ENCODE results near the gene LATS1. TPM values are rescaled to one million over a fixed set of nuclear protein-coding genes. Genes with fewer than 3 reads are reported as not detected.

The LATS1 gene
- total and polyA plus RNA-seq, 4 donors = 7.1 to 35.4 (median 16.8) TPM

DNA sequence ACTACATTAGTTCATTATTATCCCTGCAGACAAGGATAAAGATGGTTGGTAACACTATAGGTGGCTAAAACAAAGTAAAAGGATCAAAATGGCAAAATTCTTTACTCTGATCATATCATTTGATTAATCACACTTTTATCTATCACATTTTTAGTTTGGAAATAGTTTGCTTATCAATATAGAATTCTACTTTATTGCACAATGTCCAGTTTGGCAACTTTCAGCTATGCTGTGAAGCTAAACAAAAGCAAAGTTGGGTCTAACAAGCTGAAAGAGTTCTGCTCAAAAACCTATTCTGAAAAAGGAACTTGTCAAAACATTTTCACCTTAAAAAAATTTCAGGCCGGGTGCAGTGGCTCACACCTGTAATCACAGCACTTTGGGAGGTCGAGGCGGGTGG lies 7.9 kb upstream of the LATS1 start:
- TF ChIP-seq, protein P1, sequence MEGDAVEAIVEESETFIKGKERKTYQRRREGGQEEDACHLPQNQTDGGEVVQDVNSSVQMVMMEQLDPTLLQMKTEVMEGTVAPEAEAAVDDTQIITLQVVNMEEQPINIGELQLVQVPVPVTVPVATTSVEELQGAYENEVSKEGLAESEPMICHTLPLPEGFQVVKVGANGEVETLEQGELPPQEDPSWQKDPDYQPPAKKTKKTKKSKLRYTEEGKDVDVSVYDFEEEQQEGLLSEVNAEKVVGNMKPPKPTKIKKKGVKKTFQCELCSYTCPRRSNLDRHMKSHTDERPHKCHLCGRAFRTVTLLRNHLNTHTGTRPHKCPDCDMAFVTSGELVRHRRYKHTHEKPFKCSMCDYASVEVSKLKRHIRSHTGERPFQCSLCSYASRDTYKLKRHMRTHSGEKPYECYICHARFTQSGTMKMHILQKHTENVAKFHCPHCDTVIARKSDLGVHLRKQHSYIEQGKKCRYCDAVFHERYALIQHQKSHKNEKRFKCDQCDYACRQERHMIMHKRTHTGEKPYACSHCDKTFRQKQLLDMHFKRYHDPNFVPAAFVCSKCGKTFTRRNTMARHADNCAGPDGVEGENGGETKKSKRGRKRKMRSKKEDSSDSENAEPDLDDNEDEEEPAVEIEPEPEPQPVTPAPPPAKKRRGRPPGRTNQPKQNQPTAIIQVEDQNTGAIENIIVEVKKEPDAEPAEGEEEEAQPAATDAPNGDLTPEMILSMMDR (IDR thresholded peaks at IDR 0.05; ENCODE audit: control extremely low read depth, extremely low read depth) = no peak
- Histone ChIP-seq H3K27me3 (ENCODE audit: control insufficient read depth in 3 of 3, insufficient read depth in 3 of 3, low read length in 2 of 3) (no peaks in the 10 kb centered on the region), H3K4me1 (ENCODE audit: control insufficient read depth in 5 of 5, insufficient read depth in 5 of 5, low read length in 5 of 5) (no peaks in the 10 kb centered on the region), H3K36me3 (ENCODE audit: control insufficient read depth in 4 of 4, insufficient read depth in 4 of 4, low read length in 4 of 4) (peaks cover 13 to 21% (median 14%) of the 10 kb centered on the region in 4 donors), H3K9ac (ENCODE audit: insufficient read depth in 1 of 2, low read length in 2 of 2) (no peak overlapping the region), H3K9me3 (ENCODE audit: control insufficient read depth in 4 of 4, insufficient read depth in 3 of 4, low read length in 3 of 4) (no peaks in the 10 kb centered on the region), H3K4me3 (no peak overlapping the region), H3K27ac (ENCODE audit: low read depth in 1 of 2, low read length in 1 of 2) (no peak overlapping the region)
- ATAC-seq (ENCODE audit: insufficient read depth, low FRiP score) = no peak
- DNase-seq = no peak
- WGBS, 2 donors = 93 to 95% methylated on average over 3 of the region's 3 CpGs

DNA sequence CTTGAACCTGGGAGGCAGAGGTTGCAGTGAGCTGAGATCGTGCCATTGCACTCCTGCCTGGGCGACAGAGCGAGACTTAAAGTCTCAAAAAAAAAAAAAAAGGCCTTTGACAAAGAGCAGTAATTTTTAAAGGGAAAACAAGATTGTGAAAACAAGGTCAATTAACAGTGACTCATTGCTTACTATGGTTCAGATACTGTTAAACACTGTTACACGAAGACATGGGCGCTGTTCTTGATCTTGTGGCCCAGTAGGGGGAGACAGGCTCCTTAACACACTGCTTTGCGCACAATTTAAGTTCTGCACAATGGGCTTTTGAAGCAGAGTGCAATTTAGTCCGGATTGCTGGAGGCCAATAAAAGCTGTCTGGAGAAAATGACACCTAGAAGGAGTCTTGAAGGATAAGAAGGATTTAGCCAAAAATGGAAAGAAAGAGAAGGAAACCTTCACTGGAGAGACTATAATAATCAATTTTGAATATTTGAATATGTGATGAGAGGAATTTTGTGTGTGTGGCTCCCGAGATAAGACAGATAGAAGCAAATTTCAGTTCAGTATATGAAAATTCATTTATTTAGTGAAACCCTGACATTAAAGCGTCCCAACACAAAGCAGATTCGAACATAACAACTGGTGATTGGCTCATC lies 6.0 kb upstream of the LATS1 start:
- TF ChIP-seq, protein P1 (IDR thresholded peaks at IDR 0.05; ENCODE audit: control extremely low read depth, extremely low read depth) = peak; percentile 43
- Histone ChIP-seq H3K27ac (ENCODE audit: low read depth in 1 of 2, low read length in 1 of 2) (no peak overlapping the region), H3K4me1 (ENCODE audit: control insufficient read depth in 5 of 5, insufficient read depth in 5 of 5, low read length in 5 of 5) (no peaks in the 10 kb centered on the region), H3K36me3 (ENCODE audit: control insufficient read depth in 4 of 4, insufficient read depth in 4 of 4, low read length in 4 of 4) (peaks cover 2 to 12% (median 7%) of the 10 kb centered on the region in 4 donors), H3K27me3 (ENCODE audit: control insufficient read depth in 3 of 3, insufficient read depth in 3 of 3, low read length in 2 of 3) (no peaks in the 10 kb centered on the region), H3K9ac (ENCODE audit: insufficient read depth in 1 of 2, low read length in 2 of 2) (no peak overlapping the region), H3K9me3 (ENCODE audit: control insufficient read depth in 4 of 4, insufficient read depth in 3 of 4, low read length in 3 of 4) (no peaks in the 10 kb centered on the region), H3K4me3 (no peak overlapping the region)
- ATAC-seq (ENCODE audit: insufficient read depth, low FRiP score) (peak; percentile 82), DNase-seq (peak; percentile 21 to 58 (median 43))
- 71 to 73% methylated on average over 10 of the region's 10 CpGs for WGBS, 2 donors

DNA sequence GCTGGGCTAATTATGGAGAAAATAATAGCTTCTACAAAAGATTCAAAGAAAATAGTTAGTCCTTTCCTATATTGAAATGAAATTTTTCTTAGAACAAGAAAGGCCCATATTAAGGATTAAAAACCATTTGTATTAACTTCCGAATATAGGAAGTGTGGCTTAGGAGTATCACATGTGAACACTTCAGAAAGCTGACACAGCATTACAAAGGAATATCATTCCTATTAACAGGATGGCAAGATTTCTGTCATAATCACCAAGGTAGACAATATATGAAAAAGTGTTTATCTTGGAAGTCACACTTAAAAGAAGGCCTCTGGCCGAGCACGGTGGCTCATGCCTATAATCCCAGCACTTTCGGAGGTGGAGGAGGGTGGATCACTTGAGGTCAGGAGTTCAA lies 5.4 kb upstream of the LATS1 start:
- Histone ChIP-seq H3K27ac (ENCODE audit: low read depth in 1 of 2, low read length in 1 of 2) (no peak overlapping the region), H3K9me3 (ENCODE audit: control insufficient read depth in 4 of 4, insufficient read depth in 3 of 4, low read length in 3 of 4) (no peaks in the 10 kb centered on the region), H3K4me3 (no peak overlapping the region), H3K27me3 (ENCODE audit: control insufficient read depth in 3 of 3, insufficient read depth in 3 of 3, low read length in 2 of 3) (no peaks in the 10 kb centered on the region), H3K4me1 (ENCODE audit: control insufficient read depth in 5 of 5, insufficient read depth in 5 of 5, low read length in 5 of 5) (peaks cover 0 to 5% (median 0%) of the 10 kb centered on the region in 5 donors), H3K9ac (ENCODE audit: insufficient read depth in 1 of 2, low read length in 2 of 2) (no peak overlapping the region), H3K36me3 (ENCODE audit: control insufficient read depth in 4 of 4, insufficient read depth in 4 of 4, low read length in 4 of 4) (peaks cover 0 to 6% (median 3%) of the 10 kb centered on the region in 4 donors)
- TF ChIP-seq, protein P1 (IDR thresholded peaks at IDR 0.05; ENCODE audit: control extremely low read depth, extremely low read depth) = no peak
- ATAC-seq (ENCODE audit: insufficient read depth, low FRiP score) (no peak), DNase-seq (no peak)
- WGBS, 2 donors = 92% methylated on average over 4 of the region's 4 CpGs

DNA sequence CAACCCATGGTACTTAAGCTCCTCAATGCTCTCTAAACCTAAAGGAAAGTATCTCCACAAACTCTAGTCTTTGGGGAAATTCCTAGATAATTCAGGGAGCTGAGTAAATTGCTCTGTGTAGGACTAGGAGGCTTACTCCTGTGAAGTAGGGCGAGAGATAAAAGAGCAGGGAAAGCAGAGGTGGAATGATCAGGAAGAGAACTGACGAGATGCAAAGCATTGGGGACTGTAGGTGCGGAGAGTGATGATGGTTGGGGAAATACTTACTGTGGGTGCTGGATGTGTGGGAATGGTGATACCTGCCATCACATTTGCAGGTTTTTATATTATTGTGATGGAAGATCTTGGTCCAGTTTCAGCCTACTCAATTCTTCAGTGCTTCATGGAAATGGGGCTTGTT lies 1.6 kb upstream of the LATS1 start:
- H3K27ac ChIP-seq (ENCODE audit: low read depth in 1 of 2, low read length in 1 of 2) = no peak overlapping the region

More for the DNA sequence above, 1.6 kb upstream of the LATS1 start:
- H3K4me3 ChIP-seq = no peak overlapping the region
- peaks cover 2 to 19% (median 3%) of the 10 kb centered on the region in 5 donors for H3K4me1 ChIP-seq (ENCODE audit: control insufficient read depth in 5 of 5, insufficient read depth in 5 of 5, low read length in 5 of 5)
- 93 to 96% methylated on average over 3 of the region's 3 CpGs for WGBS, 2 donors
- H3K9me3 ChIP-seq (ENCODE audit: control insufficient read depth in 4 of 4, insufficient read depth in 3 of 4, low read length in 3 of 4) = no peaks in the 10 kb centered on the region
- DNase-seq (no peak), ATAC-seq (ENCODE audit: insufficient read depth, low FRiP score) (no peak)
- H3K27me3 ChIP-seq (ENCODE audit: control insufficient read depth in 3 of 3, insufficient read depth in 3 of 3, low read length in 2 of 3) = no peaks in the 10 kb centered on the region
- peaks cover 0 to 3% (median 0%) of the 10 kb centered on the region in 4 donors for H3K36me3 ChIP-seq (ENCODE audit: control insufficient read depth in 4 of 4, insufficient read depth in 4 of 4, low read length in 4 of 4)
- TF ChIP-seq, protein P1 (IDR thresholded peaks at IDR 0.05; ENCODE audit: control extremely low read depth, extremely low read depth) = no peak
- no peak overlapping the region for H3K9ac ChIP-seq (ENCODE audit: insufficient read depth in 1 of 2, low read length in 2 of 2)

All from lung (tissue), 12 donors.